HepG2 (cell line): ENCODE data around the gene TBX6. TPM values are rescaled to one million over a fixed set of nuclear protein-coding genes. Genes with fewer than 3 reads are reported as not detected.

Experiments used
- CCAR2 ChIP-seq: fragments of 200-400 bp; formaldehyde crosslinking; optimal IDR thresholded peaks from 2 replicates; pipeline ENCODE3; 2018; ENCODE audit warnings: low read depth, mild to moderate bottlenecking, low read length, moderate library complexity
- GMEB2 ChIP-seq: IDR thresholded peaks from 2 replicates; pipeline ENCODE4 v1.6.1; 2016; ENCODE audit warnings: missing biosample characterization, missing genetic modification reagents, low read depth
- LCORL ChIP-seq, 2 experiments: fragments of 450-650 bp in 1 of 2; sonication (generic) in 1 of 2; formaldehyde crosslinking in 1 of 2; IDR thresholded peaks; 2 replicates each; pipeline versions ENCODE4 v1.5.0 to v1.6.1; 2017 to 2020; ENCODE audit warnings: antibody characterized with exemption in 1 of 2, missing genetic modification reagents in 1 of 2
- PCBP1 ChIP-seq: fragments of 200-400 bp; formaldehyde crosslinking; IDR thresholded peaks from 2 replicates; pipeline ENCODE4 v1.6.1; 2017; ENCODE audit warnings: mild to moderate bottlenecking, low read depth, low read length, borderline replicate concordance
- RARA ChIP-seq: IDR thresholded peaks from 2 replicates; pipeline ENCODE4 v1.6.1; 2016; ENCODE audit warnings: missing genetic modification reagents, missing compliant biosample characterization
- ZFP41 ChIP-seq: sonication (generic); formaldehyde crosslinking; IDR thresholded peaks from 2 replicates; pipeline ENCODE4 v1.4.0; 2020; ENCODE audit warnings: mild to moderate bottlenecking, missing genetic modification reagents, borderline replicate concordance
- ZMAT3 ChIP-seq: sonication (generic); formaldehyde crosslinking; conservative IDR thresholded peaks from 2 replicates; pipeline ENCODE4 v1.7.0; 2021; ENCODE audit warnings: missing genetic modification reagents
- polyA plus RNA-seq, 8 experiments: library from polyadenylated mRNA; depleted of rRNA in 3 of 8; stranded (reverse) in 7 of 8; unstranded in 1 of 8; fragments of >200 nt; fragmentation: Illumina TruSeq in 4 of 8; extraction: Trizol in 4 of 8; gene quantifications; 2 replicates each; pipeline versions ENCODE4 v1.2.1 to v1.2.3, GENCODE V29; 2011 to 2016; ENCODE audit warnings: low read depth in 4 of 8, missing spikeins in 1 of 8, mixed read lengths in 1 of 8; ENCODE audit not compliant: insufficient read depth in 1 of 8
- total RNA-seq, 5 experiments: library from RNA; depleted of rRNA; stranded (reverse); fragments of >200 nt; fragmentation: Illumina TruSeq; extraction: Trizol; gene quantifications; 2 replicates each; pipeline ENCODE4 v1.2.3, GENCODE V29; 2016; ENCODE audit warnings: low read depth in 1 of 5
- TF ChIP-seq, protein P1 (sequence below): sonication (generic); formaldehyde crosslinking; IDR thresholded peaks from 2 replicates; pipeline ENCODE4 v1.5.0; 2020; ENCODE audit warnings: mild to moderate bottlenecking, missing genetic modification reagents, borderline replicate concordance
- TF ChIP-seq, protein P2 (sequence below): sonication (generic); formaldehyde crosslinking; conservative IDR thresholded peaks from 2 replicates; pipeline ENCODE4 v1.5.0; 2020; ENCODE audit warnings: missing genetic modification reagents
- TF ChIP-seq, protein P3 (sequence below): sonication (generic); formaldehyde crosslinking; IDR thresholded peaks from 2 replicates; pipeline ENCODE4 v1.4.0; 2020; ENCODE audit warnings: missing genetic modification reagents, borderline replicate concordance

The TBX6 gene
- total and polyA plus RNA-seq, 2 of the 13 experiments (the other 11 are each of a cell fraction or from before 2014, with no cell fraction given) = 0.24 to 0.42 TPM

DNA sequence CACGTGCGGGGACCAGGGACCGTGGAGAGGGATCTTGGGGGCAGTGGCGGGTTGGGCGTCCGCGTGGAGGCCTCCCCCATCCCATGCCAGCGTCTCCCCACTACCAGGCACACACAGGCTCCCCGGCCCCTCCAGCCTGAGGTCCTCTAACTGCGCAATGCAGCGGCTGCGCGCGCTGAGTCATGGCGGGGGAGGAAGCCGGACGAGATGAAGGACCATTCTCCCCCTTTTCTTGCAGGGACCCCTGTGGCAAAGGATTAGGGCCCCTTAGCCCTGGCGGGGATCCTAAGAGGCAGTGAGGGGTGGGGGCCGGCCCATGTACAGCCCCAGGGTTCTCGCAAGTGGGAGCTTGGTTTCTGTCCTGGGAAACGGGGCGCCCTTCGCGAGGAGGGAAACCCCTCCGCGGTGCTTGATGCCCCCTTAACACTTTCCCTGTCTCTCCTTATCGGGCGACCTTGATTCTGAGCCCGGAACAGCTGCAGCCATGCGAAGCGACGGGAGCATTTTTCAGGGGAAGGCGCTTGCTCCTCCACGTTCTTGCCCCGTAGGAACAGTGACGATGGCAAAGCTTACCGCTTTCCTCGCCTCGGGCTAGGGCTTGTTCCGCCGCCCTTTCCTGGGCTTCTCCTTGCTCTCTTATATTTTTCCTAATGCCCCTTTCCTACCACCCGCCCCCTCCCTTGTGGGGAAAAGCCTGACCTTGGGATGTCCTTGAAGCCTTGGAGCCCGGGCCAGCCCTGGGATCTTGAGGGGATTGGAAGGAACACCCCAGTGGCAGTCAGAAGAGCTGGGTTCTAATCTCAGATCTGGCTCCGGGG lies 25.6 kb downstream of the TBX6 start (continued):
- TF ChIP-seq CCAR2 (no peak), PCBP1 (peak; percentile 22; the same call in 1 of the 2 replicates), RARA (CRISPR knock-in tag) (no peak; the same call in 1 of the 2 replicates), ZFP41 (CRISPR knock-in tag) (0 out of 2 replicates have a peak, but pooled peaks have one; percentile 44), GMEB2 (no peak), ZMAT3 (CRISPR knock-in tag) (no peak; the same call in 1 of the 2 replicates), LCORL (IDR thresholded peaks at IDR 0.05) (no peak), LCORL (CRISPR knock-in tag; IDR thresholded peaks at IDR 0.05) (no peak)
- TF ChIP-seq, protein P1, sequence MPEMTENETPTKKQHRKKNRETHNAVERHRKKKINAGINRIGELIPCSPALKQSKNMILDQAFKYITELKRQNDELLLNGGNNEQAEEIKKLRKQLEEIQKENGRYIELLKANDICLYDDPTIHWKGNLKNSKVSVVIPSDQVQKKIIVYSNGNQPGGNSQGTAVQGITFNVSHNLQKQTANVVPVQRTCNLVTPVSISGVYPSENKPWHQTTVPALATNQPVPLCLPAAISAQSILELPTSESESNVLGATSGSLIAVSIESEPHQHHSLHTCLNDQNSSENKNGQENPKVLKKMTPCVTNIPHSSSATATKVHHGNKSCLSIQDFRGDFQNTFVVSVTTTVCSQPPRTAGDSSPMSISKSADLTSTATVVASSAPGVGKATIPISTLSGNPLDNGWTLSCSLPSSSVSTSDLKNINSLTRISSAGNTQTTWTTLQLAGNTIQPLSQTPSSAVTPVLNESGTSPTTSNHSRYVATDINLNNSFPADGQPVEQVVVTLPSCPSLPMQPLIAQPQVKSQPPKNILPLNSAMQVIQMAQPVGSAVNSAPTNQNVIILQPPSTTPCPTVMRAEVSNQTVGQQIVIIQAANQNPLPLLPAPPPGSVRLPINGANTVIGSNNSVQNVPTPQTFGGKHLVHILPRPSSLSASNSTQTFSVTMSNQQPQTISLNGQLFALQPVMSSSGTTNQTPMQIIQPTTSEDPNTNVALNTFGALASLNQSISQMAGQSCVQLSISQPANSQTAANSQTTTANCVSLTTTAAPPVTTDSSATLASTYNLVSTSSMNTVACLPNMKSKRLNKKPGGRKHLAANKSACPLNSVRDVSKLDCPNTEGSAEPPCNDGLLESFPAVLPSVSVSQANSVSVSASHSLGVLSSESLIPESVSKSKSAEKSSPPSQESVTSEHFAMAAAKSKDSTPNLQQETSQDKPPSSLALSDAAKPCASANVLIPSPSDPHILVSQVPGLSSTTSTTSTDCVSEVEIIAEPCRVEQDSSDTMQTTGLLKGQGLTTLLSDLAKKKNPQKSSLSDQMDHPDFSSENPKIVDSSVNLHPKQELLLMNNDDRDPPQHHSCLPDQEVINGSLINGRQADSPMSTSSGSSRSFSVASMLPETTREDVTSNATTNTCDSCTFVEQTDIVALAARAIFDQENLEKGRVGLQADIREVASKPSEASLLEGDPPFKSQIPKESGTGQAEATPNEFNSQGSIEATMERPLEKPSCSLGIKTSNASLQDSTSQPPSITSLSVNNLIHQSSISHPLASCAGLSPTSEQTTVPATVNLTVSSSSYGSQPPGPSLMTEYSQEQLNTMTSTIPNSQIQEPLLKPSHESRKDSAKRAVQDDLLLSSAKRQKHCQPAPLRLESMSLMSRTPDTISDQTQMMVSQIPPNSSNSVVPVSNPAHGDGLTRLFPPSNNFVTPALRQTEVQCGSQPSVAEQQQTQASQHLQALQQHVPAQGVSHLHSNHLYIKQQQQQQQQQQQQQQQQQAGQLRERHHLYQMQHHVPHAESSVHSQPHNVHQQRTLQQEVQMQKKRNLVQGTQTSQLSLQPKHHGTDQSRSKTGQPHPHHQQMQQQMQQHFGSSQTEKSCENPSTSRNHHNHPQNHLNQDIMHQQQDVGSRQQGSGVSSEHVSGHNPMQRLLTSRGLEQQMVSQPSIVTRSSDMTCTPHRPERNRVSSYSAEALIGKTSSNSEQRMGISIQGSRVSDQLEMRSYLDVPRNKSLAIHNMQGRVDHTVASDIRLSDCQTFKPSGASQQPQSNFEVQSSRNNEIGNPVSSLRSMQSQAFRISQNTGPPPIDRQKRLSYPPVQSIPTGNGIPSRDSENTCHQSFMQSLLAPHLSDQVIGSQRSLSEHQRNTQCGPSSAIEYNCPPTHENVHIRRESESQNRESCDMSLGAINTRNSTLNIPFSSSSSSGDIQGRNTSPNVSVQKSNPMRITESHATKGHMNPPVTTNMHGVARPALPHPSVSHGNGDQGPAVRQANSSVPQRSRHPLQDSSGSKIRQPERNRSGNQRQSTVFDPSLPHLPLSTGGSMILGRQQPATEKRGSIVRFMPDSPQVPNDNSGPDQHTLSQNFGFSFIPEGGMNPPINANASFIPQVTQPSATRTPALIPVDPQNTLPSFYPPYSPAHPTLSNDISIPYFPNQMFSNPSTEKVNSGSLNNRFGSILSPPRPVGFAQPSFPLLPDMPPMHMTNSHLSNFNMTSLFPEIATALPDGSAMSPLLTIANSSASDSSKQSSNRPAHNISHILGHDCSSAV (CRISPR knock-in tag) = no peak
- TF ChIP-seq, protein P2, sequence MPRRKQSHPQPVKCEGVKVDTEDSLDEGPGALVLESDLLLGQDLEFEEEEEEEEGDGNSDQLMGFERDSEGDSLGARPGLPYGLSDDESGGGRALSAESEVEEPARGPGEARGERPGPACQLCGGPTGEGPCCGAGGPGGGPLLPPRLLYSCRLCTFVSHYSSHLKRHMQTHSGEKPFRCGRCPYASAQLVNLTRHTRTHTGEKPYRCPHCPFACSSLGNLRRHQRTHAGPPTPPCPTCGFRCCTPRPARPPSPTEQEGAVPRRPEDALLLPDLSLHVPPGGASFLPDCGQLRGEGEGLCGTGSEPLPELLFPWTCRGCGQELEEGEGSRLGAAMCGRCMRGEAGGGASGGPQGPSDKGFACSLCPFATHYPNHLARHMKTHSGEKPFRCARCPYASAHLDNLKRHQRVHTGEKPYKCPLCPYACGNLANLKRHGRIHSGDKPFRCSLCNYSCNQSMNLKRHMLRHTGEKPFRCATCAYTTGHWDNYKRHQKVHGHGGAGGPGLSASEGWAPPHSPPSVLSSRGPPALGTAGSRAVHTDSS (CRISPR knock-in tag) = no peak
- TF ChIP-seq, protein P3, sequence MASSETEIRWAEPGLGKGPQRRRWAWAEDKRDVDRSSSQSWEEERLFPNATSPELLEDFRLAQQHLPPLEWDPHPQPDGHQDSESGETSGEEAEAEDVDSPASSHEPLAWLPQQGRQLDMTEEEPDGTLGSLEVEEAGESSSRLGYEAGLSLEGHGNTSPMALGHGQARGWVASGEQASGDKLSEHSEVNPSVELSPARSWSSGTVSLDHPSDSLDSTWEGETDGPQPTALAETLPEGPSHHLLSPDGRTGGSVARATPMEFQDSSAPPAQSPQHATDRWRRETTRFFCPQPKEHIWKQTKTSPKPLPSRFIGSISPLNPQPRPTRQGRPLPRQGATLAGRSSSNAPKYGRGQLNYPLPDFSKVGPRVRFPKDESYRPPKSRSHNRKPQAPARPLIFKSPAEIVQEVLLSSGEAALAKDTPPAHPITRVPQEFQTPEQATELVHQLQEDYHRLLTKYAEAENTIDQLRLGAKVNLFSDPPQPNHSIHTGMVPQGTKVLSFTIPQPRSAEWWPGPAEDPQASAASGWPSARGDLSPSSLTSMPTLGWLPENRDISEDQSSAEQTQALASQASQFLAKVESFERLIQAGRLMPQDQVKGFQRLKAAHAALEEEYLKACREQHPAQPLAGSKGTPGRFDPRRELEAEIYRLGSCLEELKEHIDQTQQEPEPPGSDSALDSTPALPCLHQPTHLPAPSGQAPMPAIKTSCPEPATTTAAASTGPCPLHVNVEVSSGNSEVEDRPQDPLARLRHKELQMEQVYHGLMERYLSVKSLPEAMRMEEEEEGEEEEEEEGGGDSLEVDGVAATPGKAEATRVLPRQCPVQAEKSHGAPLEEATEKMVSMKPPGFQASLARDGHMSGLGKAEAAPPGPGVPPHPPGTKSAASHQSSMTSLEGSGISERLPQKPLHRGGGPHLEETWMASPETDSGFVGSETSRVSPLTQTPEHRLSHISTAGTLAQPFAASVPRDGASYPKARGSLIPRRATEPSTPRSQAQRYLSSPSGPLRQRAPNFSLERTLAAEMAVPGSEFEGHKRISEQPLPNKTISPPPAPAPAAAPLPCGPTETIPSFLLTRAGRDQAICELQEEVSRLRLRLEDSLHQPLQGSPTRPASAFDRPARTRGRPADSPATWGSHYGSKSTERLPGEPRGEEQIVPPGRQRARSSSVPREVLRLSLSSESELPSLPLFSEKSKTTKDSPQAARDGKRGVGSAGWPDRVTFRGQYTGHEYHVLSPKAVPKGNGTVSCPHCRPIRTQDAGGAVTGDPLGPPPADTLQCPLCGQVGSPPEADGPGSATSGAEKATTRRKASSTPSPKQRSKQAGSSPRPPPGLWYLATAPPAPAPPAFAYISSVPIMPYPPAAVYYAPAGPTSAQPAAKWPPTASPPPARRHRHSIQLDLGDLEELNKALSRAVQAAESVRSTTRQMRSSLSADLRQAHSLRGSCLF = no peak
